Hindlimb muscle (tissue), 1 donor: Measurements from ENCODE around the gene MPHOSPH9. TPM values are rescaled to one million over a fixed set of nuclear protein-coding genes. Genes with fewer than 3 reads are reported as not detected.
A peak's percentile ranks its signal among the peaks of the same experiment; 100 is the strongest.
"Not testable (repeated sequence)": the region's sequence is repeated elsewhere in the genome, so short reads cannot be mapped to it uniquely, and the experiment has no call there.

Experiments used
- DNase-seq: peaks from one replicate; pipeline ENCODE4 v3.0.0-alpha.2; 2013
- polyA plus RNA-seq: library from polyadenylated mRNA; unstranded; fragments of 120-200 nt; gene quantifications from one replicate; pipeline ENCODE4 v1.2.1, GENCODE V29; 2013; ENCODE audit not compliant: insufficient read length

MPHOSPH9 gene
- polyA plus RNA-seq, 1 donor, result 19.3 TPM

- no peak for DNase-seq
Measured at GRCh38 chr12:123227581-123228258, 5.2 kb downstream of the MPHOSPH9 start.

- DNase-seq, result no peak
Measured at GRCh38 chr12:123225443-123225842, 7.5 kb downstream of the MPHOSPH9 start.

GRCh38 chr12:123223241-123223668, 9.7 kb downstream of the MPHOSPH9 start:
- no peak for DNase-seq

GRCh38 chr12:123207815-123208214, 25.1 kb downstream of the MPHOSPH9 start:
- DNase-seq, result not testable (repeated sequence)

- DNase-seq, result not testable (repeated sequence)
Measured at GRCh38 chr12:123206794-123207193, 26.1 kb downstream of the MPHOSPH9 start.

GRCh38 chr12:123200414-123200813, 32.5 kb downstream of the MPHOSPH9 start:
- DNase-seq, result no peak

DNA sequence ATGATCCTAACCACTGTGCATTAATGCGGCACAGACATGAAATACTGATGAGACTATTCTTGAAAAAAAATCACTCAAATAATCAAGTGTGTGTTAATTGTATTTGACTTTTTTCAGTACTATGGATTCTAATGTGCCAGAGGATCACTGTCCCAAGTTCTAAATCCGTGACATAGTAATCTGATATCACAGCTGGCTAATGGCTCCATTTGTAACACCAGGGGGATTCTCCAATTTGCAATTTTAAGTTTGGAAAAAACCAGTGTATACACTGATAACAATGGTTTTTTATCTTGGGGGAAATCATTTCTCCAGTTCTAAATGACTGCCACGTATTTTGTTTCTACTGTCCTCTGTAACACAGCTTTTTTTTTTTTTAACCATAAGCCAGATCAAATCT, 33.0 kb downstream of the MPHOSPH9 start:
- DNase-seq, result no peak

- no peak for DNase-seq
Measured at GRCh38 chr12:123187637-123188036, 45.3 kb downstream of the MPHOSPH9 start.

GRCh38 chr12:123180171-123180570, 52.8 kb downstream of the MPHOSPH9 start:
- no peak for DNase-seq

DNA sequence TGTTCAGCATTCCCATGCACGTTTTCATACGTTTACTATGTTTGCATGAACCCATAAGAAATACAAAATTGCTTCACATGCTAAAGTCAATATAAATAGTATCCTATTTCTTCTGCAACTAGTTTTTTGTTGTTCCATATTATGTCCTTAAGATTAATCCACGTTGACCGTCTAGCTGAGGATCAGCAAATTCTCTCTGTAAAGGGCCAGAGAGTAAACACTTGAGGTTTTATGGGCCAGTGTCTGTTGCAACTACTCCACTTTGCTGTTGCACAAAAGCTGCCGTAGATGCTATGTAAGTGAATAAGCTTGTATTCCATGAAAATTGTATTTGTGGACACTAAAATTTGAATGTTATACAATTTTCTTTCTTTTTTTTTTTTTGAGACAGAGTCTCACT, 61.0 kb downstream of the MPHOSPH9 start:
- DNase-seq, result no peak

- DNase-seq, result no peak
Measured at GRCh38 chr12:123167329-123167728, 65.6 kb downstream of the MPHOSPH9 start.

GRCh38 chr12:123165537-123165936, 67.4 kb downstream of the MPHOSPH9 start:
- no peak for DNase-seq

- no peak for DNase-seq
Measured at GRCh38 chr12:123164710-123165261, 68.2 kb downstream of the MPHOSPH9 start.

DNA sequence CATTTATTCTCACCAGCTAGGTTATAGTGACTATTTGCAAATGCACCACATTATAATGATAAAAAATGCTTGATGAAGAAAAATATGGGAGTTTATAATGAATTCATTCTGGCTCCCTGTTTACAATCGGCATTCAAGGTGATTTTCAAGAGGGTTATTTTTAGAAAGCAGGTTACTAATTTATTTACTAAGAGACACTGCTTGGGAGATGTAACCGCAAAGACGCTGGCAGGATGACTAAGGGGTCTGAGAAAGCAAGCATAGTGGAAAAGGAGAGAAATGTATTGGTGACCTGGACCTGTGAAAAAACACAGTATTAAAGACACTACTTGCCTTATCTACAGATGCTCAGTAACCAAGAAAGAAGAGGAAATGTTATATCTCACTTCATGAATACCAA, 68.7 kb downstream of the MPHOSPH9 start:
- DNase-seq, result no peak

- DNase-seq, result no peak
Measured at GRCh38 chr12:123163227-123163626, 69.7 kb downstream of the MPHOSPH9 start.

DNA sequence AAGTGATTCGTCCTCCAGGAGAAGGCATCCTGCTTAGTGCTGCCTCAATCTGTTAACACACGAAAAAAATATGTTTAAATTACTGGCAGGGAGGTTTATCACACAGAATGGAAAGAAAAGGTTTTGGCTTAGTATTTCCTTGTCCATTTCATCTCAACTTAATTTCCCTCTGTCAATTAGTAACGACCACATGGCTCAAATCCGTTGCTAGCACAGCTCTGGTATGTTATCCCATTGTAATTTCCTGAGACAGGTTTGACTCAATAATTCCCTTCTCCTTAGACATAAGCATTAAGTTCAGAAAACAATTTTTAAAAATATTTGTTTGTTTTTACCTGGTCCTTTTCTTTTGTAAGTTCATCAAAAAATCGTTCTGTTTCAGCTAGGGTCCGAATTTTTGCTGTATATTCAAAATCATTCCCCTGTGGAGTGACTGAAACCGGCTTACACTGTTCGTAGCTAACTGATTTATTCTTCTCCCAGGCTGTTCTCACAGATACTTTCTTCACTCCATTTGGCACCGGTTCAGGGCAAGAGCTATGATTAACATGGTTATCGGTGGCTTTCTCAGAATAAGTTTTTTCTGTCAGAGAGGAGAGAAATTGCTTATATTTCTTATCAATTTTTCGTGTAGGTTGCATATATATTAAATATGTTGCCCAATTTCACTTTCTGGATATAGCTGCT, 72.0 kb downstream of the MPHOSPH9 start:
- DNase-seq, result no peak

DNA sequence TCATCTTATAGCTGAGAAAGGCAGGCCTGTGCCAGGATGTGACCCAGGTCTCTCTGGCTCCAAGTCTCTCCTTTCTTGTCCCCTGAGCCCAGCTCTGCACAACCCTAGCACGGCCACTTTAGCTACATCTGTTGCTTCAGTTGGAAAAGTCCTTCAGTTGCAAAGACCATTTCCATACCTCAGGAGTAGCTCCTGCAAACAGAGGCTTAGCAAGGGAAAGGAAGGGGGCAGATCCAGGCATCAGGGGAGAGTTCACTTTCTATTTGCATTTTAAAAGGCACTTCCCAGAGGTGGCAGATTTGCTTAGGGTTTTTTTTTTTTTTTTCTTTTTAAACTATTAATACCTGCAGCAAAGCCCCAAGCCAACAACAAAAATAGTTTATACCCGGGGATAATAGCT, 79.0 kb downstream of the MPHOSPH9 start:
- DNase-seq, result no peak

DNA sequence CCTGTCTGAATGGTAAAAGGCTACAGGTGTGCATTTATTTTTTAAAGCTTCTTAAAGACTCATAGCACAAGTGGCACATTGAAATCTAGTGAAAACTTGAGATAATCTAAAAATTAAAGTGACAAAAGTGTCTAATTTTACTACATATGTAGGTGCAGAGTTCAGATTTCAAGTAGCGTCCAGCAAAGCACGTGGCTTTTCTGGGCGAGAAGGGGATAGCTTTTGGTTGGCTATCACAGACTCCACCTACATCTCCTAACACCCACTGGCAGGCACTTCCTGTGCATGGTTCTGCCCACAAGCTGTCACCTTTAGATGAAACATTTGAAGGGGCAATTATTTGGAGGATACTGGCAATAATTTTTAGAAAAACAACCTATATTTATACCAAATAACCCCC, 80.1 kb downstream of the MPHOSPH9 start:
- no peak for DNase-seq

GRCh38 chr12:123151457-123152454, 81.2 kb downstream of the MPHOSPH9 start:
- no peak for DNase-seq

DNA sequence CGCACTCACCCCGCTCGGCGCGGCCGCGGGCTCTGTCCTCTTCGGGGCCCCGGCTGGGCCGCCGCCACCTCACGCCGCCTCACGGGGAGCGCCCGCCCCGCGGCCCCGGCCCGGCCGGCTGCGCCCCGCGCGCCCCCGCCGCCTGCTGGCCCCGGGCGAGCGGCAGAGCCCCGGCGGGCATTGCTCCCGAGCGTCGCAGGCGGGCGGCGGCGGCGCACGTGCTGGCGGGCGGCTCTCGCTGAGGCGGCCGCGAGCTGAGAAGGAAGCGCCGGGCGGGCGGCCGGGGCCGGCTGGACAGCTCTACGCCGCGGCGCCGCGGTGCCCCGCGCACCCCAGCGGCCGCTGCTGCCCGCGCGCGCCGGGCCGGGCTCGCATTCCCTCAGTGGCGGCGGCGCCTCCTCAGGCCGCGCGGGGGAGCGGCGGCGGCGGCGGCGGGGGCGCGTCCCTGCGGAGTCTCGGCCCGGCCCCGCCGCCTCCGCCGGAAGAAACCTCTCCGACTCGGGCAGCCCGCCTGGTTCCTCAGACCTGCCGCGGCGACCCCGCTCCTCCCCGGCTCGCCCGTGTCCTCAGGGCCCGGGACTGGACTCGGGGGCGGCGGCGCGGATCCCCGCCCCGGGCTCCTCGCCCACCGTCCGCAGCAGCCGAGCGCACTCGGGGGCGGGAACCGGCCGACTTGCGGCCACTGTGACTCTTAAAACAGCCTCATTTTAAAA, 82.0 kb downstream of the MPHOSPH9 start, which contains the start of gene PITPNM2:
PITPNM2 (minus strand) TSS at position 347 of the 713 bp plus-strand sequence. CDS start 116,500 bp downstream, outside the sequence.
- peak; percentile 66 for DNase-seq

DNA sequence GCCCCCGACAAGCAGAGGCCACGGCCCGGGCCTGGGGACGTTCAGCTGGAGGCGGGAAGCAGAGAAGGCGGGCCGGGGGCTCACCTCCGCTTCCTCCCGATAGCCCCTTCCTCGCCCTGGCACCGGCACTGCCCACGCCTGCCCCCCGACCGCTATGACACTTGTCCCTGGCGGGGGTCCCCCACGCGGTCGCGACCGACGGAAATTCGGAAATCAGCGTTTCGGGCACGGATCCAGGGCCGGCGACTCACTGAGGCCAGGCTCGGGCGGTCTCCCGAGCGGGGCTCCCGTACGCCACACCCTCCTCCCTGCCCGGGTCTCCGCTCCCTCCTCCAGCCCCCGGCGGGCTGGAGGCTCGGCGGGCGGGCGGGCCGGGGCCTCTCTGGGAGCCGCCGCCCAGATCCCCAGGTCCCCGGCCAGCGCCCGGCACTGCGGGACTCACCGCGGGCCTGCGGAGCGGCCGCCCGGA, 82.6 kb downstream of the MPHOSPH9 start:
- peak; percentile 35 for DNase-seq
